Neural progenitor cell (in vitro differentiated cells): ENCODE data around the gene BCAS3. TPM values are rescaled to one million over a fixed set of nuclear protein-coding genes. Genes with fewer than 3 reads are reported as not detected.

ENCODE experiments used
- DNase-seq: peaks from one replicate; pipeline ENCODE4 v3.0.0-alpha.2; 2016; ENCODE audit warnings: low spot score
- H2AFZ ChIP-seq: fragments of 200-600 bp; sonication (generic); replicated peaks from 2 replicates; pipeline ENCODE4 v1.6.1; 2016; ENCODE audit warnings: antibody characterized with exemption
- H3F3A ChIP-seq: fragments of 200-600 bp; sonication (generic); 2 replicates; pipeline ENCODE4 v1.6.1; 2016; ENCODE audit warnings: antibody characterized with exemption, low read depth
- H3K27ac ChIP-seq: fragments of 200-600 bp; sonication (generic); 2 replicates; pipeline ENCODE4 v1.5.1; 2016; ENCODE audit warnings: mild to moderate bottlenecking
- H3K27me3 ChIP-seq: fragments of 200-600 bp; sonication (generic); 2 replicates; pipeline ENCODE4 v1.6.1; 2016; ENCODE audit warnings: mild to moderate bottlenecking, moderate library complexity
- H3K36me3 ChIP-seq: fragments of 200-600 bp; sonication (generic); 2 replicates; pipeline ENCODE4 v1.5.1; 2016
- H3K4me1 ChIP-seq: fragments of 200-600 bp; sonication (generic); 2 replicates; pipeline ENCODE4 v1.6.1; 2016; ENCODE audit warnings: mixed run types
- H3K4me2 ChIP-seq: fragments of 200-600 bp; sonication (generic); 2 replicates; pipeline ENCODE4 v1.6.1; 2016
- H3K4me3 ChIP-seq: fragments of 200-600 bp; sonication (generic); 2 replicates; pipeline ENCODE4 v1.5.1; 2016
- H3K79me2 ChIP-seq: fragments of 200-600 bp; sonication (generic); 2 replicates; pipeline ENCODE4 v1.6.1; 2016; ENCODE audit warnings: low read depth
- H3K9ac ChIP-seq: fragments of 200-600 bp; sonication (generic); 2 replicates; pipeline ENCODE4 v1.6.1; 2016
- H3K9me3 ChIP-seq: fragments of 200-600 bp; sonication (generic); 2 replicates; pipeline ENCODE4 v1.5.1; 2016; ENCODE audit warnings: low read depth
- H4K20me1 ChIP-seq: fragments of 200-600 bp; sonication (generic); 2 replicates; pipeline ENCODE4 v1.6.1; 2016; ENCODE audit warnings: low read depth
- H3K27ac Mint-ChIP-seq: 3 replicates; pipeline ENCODE4 v1.8.0; 2021; ENCODE audit warnings: mixed read lengths
- H3K27me3 Mint-ChIP-seq: 2 replicates; pipeline ENCODE4 v1.8.0; 2022; ENCODE audit warnings: low read depth, mild to moderate bottlenecking, inconsistent platforms, moderate library complexity, mixed read lengths; ENCODE audit not compliant: insufficient read depth
- H3K36me3 Mint-ChIP-seq: 3 replicates; pipeline ENCODE4 v1.8.0; 2021; ENCODE audit warnings: mixed read lengths
- H3K4me1 Mint-ChIP-seq: 3 replicates; pipeline ENCODE4 v1.8.0; 2021; ENCODE audit warnings: mixed read lengths
- H3K4me3 Mint-ChIP-seq: 3 replicates; pipeline ENCODE4 v1.8.0; 2021; ENCODE audit warnings: mild to moderate bottlenecking, moderate library complexity, mixed read lengths
- H3K9me3 Mint-ChIP-seq: 3 replicates; pipeline ENCODE4 v1.8.0; 2020; ENCODE audit warnings: mixed read lengths
- EZH2 ChIP-seq: fragments of 200-600 bp; sonication (generic); IDR thresholded peaks from 2 replicates; pipeline ENCODE4 v1.6.1; 2017; ENCODE audit warnings: antibody characterized with exemption, mild to moderate bottlenecking, moderate library complexity
- EZH2phosphoT487 ChIP-seq: fragments of 200-600 bp; sonication (generic); IDR thresholded peaks from 2 replicates; pipeline ENCODE4 v1.6.1; 2017; ENCODE audit warnings: antibody characterized with exemption
- total RNA-seq: library from RNA; depleted of rRNA; stranded (reverse); fragments of >200 nt; gene quantifications from 2 replicates; pipeline ENCODE4 v1.2.3, GENCODE V29; 2015; ENCODE audit warnings: low replicate concordance
- TF ChIP-seq, protein P1 (sequence below): fragments of 200-600 bp; sonication (generic); IDR thresholded peaks from 2 replicates; pipeline ENCODE4 v1.5.1; 2017; ENCODE audit warnings: antibody characterized with exemption, mild to moderate bottlenecking

BCAS3 gene
- total RNA-seq, 1 donor from 2014 or later = 60.9 TPM

DNA sequence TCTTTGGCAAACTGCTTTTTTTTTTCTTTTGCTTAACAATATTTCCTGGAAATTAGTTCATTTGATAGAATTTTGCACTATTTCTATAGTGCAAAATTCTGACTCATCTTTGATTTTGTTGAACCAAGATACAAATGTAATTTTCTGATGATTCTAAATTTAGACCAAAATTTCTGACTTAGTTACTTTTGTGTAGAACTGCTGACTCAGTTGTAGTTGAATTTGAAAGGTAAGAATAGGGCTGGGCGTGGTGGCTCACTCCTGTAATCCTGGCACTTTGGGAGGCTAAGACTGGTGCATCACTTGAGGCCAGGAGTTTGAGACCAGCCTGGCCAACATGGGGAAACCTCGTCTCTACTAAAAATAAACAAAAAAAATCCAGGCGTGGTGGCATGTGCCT lies 223.0 kb downstream of the BCAS3 start:
- H3K9ac ChIP-seq = no peak overlapping the region
- H3K4me2 ChIP-seq = no peak overlapping the region
- no peaks in the 10 kb centered on the region for H3K27me3 ChIP-seq
- no peak overlapping the region for H3K4me3 Mint-ChIP-seq
- no peaks in the 10 kb centered on the region for H3K27me3 Mint-ChIP-seq
- H3K9me3 Mint-ChIP-seq = peaks cover 9% of the 10 kb centered on the region
- DNase-seq = no peak
- H3K36me3 Mint-ChIP-seq = no peaks in the 10 kb centered on the region
- H3K4me1 ChIP-seq = no peaks in the 10 kb centered on the region
- H3K9me3 ChIP-seq = peaks cover 8% of the 10 kb centered on the region
- H4K20me1 ChIP-seq = no peaks in the 10 kb centered on the region
- no peak overlapping the region for H3K27ac Mint-ChIP-seq
- H3K79me2 ChIP-seq = no peaks in the 10 kb centered on the region
- H3K36me3 ChIP-seq = no peaks in the 10 kb centered on the region
- no peaks in the 10 kb centered on the region for H3F3A ChIP-seq
- H3K27ac ChIP-seq = no peak overlapping the region
- no peak overlapping the region for H3K4me3 ChIP-seq
- H3K4me1 Mint-ChIP-seq = no peaks in the 10 kb centered on the region
- H2AFZ ChIP-seq = no peak overlapping the region
- TF ChIP-seq, protein P1, sequence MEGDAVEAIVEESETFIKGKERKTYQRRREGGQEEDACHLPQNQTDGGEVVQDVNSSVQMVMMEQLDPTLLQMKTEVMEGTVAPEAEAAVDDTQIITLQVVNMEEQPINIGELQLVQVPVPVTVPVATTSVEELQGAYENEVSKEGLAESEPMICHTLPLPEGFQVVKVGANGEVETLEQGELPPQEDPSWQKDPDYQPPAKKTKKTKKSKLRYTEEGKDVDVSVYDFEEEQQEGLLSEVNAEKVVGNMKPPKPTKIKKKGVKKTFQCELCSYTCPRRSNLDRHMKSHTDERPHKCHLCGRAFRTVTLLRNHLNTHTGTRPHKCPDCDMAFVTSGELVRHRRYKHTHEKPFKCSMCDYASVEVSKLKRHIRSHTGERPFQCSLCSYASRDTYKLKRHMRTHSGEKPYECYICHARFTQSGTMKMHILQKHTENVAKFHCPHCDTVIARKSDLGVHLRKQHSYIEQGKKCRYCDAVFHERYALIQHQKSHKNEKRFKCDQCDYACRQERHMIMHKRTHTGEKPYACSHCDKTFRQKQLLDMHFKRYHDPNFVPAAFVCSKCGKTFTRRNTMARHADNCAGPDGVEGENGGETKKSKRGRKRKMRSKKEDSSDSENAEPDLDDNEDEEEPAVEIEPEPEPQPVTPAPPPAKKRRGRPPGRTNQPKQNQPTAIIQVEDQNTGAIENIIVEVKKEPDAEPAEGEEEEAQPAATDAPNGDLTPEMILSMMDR = no peak
- TF ChIP-seq EZH2 (no peak), EZH2phosphoT487 (no peak)

DNA sequence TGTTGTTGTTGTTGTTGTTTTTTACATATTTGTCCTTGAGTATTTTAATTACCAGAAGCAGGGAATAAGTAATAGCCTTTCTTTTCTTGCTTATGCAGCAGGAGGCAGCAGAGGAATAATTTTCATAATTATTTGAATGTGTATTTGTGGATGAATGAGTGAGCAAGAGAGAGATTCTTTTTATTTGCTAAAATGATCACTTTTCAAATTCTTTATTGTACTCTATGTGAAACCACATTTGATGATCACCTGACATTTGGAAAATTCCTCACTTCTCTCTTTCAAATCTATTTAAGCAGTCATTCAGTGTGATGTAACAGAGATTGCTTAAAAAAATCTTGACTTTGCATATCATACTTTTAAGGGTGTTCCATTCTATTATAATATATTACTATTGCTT lies 223.6 kb downstream of the BCAS3 start:
- Histone ChIP-seq H3K9ac (no peak overlapping the region), H3K36me3 (no peaks in the 10 kb centered on the region), H3K9me3 (peaks cover 8% of the 10 kb centered on the region), H4K20me1 (no peaks in the 10 kb centered on the region), H3K27ac (no peak overlapping the region), H3K4me2 (no peak overlapping the region), H3K4me3 (no peak overlapping the region), H3K27me3 (no peaks in the 10 kb centered on the region), H3K79me2 (no peaks in the 10 kb centered on the region), H2AFZ (no peak overlapping the region), H3K4me1 (no peaks in the 10 kb centered on the region), H3F3A (no peaks in the 10 kb centered on the region)
- Mint-ChIP-seq H3K27ac (no peak overlapping the region), H3K4me3 (no peak overlapping the region), H3K27me3 (no peaks in the 10 kb centered on the region), H3K4me1 (no peaks in the 10 kb centered on the region), H3K36me3 (no peaks in the 10 kb centered on the region), H3K9me3 (peaks cover 9% of the 10 kb centered on the region)
- TF ChIP-seq EZH2phosphoT487 (no peak), EZH2 (no peak)
- TF ChIP-seq, protein P1 = no peak
- DNase-seq = no peak

DNA sequence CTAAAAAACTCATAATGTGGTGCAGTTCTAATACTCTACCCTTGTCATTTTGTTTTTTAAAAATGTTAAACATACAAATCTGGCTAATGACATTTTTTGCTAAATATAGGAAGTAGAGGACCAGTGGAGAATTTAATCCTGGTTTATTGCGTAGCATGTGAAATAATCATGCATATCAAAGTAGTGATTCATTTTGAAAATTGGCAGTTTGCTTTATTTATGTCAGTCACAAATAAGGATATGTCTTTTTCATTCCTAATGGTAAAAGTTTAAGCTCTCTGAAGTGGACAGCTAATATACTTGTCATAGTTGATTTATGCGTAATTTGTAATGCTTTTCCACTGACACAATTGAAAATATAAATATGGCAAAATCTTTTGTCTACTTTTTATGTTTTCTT lies 224.2 kb downstream of the BCAS3 start:
- H3K27me3 ChIP-seq = no peaks in the 10 kb centered on the region
- no peaks in the 10 kb centered on the region for H4K20me1 ChIP-seq
- no peaks in the 10 kb centered on the region for H3K36me3 Mint-ChIP-seq
- H3K27me3 Mint-ChIP-seq = no peaks in the 10 kb centered on the region
- H3K4me1 Mint-ChIP-seq = no peaks in the 10 kb centered on the region
- H3K9ac ChIP-seq = no peak overlapping the region
- H3K9me3 ChIP-seq = peaks cover 2% of the 10 kb centered on the region
- H3K36me3 ChIP-seq = no peaks in the 10 kb centered on the region
- peaks cover 8% of the 10 kb centered on the region for H3K9me3 Mint-ChIP-seq
- no peak for TF ChIP-seq EZH2phosphoT487
- no peak overlapping the region for H3K27ac ChIP-seq
- H3K27ac Mint-ChIP-seq = no peak overlapping the region
- no peak overlapping the region for H3K4me2 ChIP-seq
- H3K4me3 Mint-ChIP-seq = no peak overlapping the region
- no peak overlapping the region for H3K4me3 ChIP-seq
- H2AFZ ChIP-seq = no peak overlapping the region
- DNase-seq = no peak
- H3F3A ChIP-seq = no peaks in the 10 kb centered on the region
- no peaks in the 10 kb centered on the region for H3K79me2 ChIP-seq
- H3K4me1 ChIP-seq = no peaks in the 10 kb centered on the region

DNA sequence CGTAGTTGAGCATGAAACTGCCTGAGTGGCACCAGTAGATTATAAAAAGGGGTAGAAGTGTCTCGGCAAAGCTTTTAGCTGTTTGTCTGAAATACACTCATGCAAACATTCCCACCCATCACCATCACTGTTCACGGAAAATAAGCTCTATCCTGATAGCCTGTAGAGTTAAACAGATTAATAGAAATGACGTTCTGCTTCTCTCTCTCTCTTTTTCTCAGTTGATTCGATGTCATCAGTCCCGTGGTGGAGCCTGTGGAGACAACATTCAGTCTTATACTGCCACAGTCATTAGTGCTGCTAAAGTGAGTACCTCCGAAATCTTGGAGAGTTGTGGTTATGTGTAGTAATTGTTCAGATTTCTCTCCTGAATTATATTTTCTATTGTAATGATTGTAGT lies 224.7 kb downstream of the BCAS3 start:
- H3K4me1 ChIP-seq = no peaks in the 10 kb centered on the region
- no peak overlapping the region for H3K27ac ChIP-seq
- TF ChIP-seq EZH2phosphoT487 (no peak), EZH2 (no peak)
- TF ChIP-seq, protein P1 = no peak
- no peak overlapping the region for H3K4me3 ChIP-seq
- Mint-ChIP-seq H3K27ac (no peak overlapping the region), H3K4me1 (no peaks in the 10 kb centered on the region), H3K9me3 (peaks cover 4% of the 10 kb centered on the region), H3K4me3 (no peak overlapping the region), H3K27me3 (no peaks in the 10 kb centered on the region), H3K36me3 (no peaks in the 10 kb centered on the region)
- no peak overlapping the region for H3K4me2 ChIP-seq
- no peak for DNase-seq
- H3K36me3 ChIP-seq = no peaks in the 10 kb centered on the region
- no peaks in the 10 kb centered on the region for H3F3A ChIP-seq
- no peaks in the 10 kb centered on the region for H3K27me3 ChIP-seq
- H3K79me2 ChIP-seq = no peaks in the 10 kb centered on the region
- no peak overlapping the region for H2AFZ ChIP-seq
- no peak overlapping the region for H3K9ac ChIP-seq
- H4K20me1 ChIP-seq = no peaks in the 10 kb centered on the region
- H3K9me3 ChIP-seq = no peaks in the 10 kb centered on the region
